HG02938 (cell line): ENCODE data around the gene PTGS1.

ENCODE experiments used
- ATAC-seq: cut with Tn5 transposase; IDR thresholded peaks from one replicate; pipeline ENCODE4 v1.9.1; 2021; ENCODE audit warnings: mild to moderate bottlenecking, moderate library complexity; ENCODE audit not compliant: unreplicated experiment

Gene PTGS1

DNA sequence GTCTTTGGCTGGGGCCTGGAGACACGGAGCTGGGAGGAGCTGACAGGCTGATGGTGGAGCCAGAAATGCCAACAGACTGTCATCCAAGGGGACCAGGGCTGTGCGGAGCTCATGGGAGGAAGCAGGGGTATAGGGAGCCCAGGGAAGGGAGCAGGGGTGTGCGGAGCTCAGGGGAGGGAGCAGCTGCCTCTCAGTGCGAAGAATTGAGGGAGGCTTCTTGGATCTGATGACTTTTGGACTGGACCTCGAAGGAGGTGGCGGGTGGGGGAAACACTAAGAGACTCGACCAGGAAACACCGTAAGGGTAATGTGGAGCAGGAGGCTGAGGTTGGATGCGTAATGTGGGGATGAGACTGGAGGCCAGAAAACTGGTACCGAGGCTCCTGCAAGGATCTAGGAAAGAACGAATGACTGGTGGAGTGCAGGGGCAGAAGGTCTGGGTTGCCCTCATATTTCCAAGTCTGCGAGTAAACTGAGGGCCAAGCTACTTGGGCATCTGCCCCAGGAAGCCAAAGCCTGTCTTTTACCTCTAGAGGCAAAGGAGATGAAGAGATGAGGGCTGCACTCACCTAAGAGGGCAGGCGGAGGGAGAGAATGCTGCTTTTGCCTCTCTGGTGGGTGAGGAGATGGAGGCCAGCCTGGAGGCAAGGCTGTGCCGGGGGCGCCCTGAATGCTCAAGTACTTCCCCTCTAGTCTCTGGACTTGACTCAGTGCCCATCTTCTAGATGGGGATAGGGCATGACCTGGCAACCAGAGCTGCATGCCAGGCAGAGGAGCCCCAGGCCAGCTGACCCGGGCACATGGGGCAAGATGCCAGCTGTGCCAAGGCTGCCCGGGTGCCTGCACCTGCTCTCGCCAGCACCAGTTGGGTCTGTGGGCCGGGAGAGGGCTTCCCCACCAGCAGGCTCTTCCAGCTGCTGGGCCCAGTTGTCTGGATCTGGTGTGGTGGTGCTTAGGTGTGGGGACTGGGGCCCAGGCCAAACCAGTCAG, 2.3 kb downstream of the PTGS1 start:
- no peak for ATAC-seq

DNA sequence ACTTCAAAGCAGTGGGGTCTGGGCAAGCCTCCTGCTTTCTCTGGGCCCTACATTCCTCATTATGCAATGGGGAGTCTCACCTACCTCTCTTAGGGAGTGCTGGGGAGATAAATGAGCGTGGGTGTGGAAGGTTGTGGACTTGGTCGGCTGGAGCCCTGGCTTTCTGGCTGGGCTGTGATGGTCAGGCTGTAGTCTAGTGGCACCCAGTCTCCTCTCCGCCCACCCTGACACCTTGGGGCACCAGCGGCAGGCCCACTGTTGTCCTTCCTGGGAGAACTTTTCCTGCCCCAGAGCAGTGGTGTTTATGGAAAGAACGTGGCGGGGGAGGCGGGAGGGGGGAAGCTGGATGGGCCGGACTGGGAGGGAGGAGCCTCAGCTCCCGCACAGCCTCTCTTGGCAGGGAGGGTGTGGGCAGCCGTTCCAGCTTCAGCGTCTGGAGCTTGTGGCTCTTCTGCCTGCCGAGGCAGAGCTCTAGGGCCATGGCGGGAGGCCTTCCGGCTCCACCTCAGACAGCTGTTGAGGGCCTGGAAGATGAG, 4.1 kb downstream of the PTGS1 start:
- ATAC-seq = no peak

DNA sequence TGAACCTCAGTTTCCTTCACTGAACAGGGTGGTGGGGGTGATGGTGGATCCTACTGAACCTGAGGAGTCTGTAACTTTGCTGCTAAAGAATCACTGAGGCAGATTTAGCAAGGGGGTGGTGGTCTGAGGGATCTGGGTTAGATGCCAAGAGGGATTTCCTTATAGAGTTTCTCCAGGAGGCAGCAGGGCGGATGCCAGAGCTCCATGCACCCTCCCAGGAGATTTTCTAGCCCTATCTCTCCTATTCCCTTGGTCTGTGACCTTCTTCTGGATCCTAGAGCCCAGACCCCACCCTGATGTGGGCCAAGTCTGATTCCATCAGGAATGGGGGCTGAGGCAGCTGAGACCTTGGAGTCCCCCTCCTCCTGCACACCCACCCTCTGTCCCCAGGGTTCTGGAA, 6.0 kb downstream of the PTGS1 start:
- ATAC-seq = no peak

DNA sequence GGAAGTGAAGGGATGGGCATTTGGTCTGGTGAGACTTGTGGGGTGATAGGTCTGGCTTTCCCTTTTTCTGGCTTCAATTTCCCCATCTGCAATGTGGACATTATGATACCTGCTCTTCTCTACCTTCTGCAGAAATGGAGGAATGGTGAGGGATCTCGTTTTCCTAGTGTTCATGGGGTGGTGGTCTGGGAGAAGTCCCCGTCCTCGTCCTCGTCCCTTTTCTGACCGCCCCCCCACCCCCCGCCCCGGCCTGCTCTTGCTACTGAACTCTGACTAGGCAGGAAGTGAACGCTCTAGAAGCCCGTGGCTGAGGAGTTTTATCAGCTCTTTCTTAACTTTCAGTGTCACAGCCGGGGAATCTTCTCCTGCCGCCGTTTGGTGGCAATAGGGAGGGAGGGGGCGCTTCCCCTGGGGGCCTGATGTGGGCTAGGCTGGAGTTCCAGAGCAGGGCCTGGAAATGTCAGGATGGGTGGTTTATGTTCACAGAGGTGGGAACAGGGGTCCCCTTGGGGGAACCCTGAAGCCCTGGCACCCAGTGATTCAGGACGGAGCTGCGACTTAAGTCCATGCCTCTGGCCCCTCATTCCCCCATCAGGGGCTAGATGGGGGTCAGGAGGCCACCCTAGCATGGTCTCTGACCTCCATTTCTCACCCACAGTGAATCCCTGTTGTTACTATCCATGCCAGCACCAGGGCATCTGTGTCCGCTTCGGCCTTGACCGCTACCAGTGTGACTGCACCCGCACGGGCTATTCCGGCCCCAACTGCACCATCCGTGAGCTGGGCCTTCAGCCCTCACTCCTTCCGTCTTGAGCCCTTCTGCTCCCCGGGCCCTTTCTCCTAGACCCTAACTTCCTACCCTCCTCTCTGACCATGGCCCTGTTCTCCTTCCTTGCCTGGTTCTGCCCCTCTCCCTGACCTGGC, 6.7 kb downstream of the PTGS1 start:
- ATAC-seq = no peak

DNA sequence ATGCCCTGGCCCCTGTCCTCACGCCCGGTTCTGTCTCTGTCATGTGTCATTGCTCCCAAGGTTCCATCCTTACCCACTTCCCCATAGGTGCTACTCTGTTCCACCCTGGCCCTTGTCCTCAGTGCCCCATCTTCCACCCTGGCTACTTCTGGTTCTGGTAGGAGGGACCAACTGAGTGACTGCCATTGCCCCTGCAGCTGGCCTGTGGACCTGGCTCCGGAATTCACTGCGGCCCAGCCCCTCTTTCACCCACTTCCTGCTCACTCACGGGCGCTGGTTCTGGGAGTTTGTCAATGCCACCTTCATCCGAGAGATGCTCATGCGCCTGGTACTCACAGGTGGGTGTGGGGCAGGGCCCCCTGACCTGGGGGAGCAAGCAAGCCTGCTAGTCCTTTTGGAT, 7.4 kb downstream of the PTGS1 start:
- no peak for ATAC-seq

DNA sequence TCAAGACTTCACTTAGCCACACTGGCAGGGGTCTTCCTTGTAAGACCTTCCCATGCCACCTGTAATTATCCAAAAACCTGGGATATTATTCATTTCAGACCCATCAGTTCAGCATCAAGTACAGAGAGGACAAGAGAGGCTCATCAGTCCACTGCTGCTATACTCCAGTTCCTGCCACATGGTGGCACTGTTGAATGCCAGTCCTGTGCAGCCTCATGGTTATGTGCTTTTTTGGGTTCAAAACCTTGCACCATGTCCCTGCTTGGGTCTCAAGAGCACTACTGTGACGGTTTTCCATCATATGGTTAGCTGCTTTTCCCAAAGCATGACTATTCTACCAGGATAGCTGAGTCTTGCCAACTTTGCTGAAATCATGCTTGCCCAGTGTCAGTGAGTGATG, 8.5 kb downstream of the PTGS1 start:
- no peak for ATAC-seq

GRCh38 chr9:122380293-122380692, 9.5 kb downstream of the PTGS1 start:
- ATAC-seq = no peak

GRCh38 chr9:122381206-122381950, 10.6 kb downstream of the PTGS1 start:
- no peak for ATAC-seq

DNA sequence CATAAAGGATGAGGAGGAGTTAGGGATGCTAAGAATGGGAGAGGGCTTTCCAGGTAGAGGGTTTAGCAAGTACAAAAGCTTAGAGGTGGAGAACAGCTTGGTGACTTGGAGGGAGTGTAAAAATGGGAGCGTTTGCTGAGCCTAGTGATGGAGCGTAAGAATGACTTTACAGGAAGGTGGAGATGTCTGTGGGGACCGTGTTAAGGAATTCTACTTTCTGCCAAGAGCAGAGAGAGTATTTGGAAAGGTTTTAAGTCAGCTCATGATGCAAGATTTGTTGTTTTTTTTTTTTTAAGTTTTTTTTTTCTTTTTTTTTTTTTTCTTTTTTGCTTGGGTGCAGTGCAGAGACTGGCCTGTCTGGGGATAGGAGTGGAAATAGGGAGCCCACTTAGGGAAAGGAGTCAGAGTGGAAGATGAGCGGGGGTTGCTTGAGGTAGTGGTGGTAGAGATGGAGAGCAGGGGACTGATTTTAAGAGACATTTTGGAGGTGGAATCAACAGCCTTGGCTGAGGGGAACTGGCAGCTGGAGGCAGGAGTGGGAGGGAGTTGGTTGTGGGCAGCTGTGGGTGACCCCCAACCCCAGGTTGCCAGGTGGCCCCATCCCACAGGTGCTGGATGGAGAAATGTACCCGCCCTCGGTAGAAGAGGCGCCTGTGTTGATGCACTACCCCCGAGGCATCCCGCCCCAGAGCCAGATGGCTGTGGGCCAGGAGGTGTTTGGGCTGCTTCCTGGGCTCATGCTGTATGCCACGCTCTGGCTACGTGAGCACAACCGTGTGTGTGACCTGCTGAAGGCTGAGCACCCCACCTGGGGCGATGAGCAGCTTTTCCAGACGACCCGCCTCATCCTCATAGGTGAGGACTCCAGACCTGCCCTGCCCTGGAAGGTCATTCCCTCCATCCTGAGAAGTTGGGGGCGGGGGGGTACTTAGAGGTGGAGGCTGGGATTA, 12.4 kb downstream of the PTGS1 start:
- no peak for ATAC-seq

- ATAC-seq = no peak
These were observed 13.2 kb downstream of the PTGS1 start for GRCh38 chr9:122383992-122384461.

DNA sequence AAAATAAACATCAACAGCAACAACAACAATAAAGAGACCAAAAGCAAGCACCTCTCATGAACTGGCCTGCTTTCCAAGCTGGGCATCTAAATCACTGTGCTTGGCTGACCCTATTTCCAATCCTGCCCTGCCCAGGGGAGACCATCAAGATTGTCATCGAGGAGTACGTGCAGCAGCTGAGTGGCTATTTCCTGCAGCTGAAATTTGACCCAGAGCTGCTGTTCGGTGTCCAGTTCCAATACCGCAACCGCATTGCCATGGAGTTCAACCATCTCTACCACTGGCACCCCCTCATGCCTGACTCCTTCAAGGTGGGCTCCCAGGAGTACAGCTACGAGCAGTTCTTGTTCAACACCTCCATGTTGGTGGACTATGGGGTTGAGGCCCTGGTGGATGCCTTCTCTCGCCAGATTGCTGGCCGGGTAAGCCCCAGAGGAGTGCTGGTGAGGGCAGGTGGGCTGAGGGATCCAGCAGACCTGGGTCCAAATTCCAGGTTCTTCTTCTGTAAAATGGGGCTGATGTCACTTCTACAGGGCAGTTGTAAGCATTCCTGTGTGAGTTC, 15.6 kb downstream of the PTGS1 start:
- ATAC-seq = no peak

- ATAC-seq = no peak
These were observed 16.7 kb downstream of the PTGS1 start for GRCh38 chr9:122387536-122387935.

DNA sequence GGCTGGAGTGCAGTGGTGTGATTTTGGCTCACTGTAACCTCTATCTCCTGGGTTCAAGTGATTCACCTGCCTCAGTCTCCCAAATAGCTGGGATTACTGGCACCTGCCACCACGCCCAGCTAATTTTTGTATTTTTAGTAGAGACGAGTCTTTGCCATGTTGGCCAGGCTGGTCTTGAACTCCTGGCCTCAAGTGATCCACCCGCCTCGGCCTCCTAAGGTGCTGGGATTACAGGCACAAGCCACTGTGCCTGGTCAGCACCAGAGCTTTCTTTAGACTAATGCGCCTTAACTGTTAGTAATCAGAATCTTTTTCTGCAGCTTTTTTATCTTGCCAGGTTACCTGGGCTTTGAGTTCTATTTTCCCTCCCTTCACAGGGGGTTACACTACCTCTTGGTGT, 18.4 kb downstream of the PTGS1 start:
- no peak for ATAC-seq

- ATAC-seq = peak; percentile 57
These were observed 19.1 kb downstream of the PTGS1 start for GRCh38 chr9:122389799-122390481.

DNA sequence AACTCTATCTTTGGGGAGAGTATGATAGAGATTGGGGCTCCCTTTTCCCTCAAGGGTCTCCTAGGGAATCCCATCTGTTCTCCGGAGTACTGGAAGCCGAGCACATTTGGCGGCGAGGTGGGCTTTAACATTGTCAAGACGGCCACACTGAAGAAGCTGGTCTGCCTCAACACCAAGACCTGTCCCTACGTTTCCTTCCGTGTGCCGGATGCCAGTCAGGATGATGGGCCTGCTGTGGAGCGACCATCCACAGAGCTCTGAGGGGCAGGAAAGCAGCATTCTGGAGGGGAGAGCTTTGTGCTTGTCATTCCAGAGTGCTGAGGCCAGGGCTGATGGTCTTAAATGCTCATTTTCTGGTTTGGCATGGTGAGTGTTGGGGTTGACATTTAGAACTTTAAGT, 21.5 kb downstream of the PTGS1 start:
- no peak for ATAC-seq

DNA sequence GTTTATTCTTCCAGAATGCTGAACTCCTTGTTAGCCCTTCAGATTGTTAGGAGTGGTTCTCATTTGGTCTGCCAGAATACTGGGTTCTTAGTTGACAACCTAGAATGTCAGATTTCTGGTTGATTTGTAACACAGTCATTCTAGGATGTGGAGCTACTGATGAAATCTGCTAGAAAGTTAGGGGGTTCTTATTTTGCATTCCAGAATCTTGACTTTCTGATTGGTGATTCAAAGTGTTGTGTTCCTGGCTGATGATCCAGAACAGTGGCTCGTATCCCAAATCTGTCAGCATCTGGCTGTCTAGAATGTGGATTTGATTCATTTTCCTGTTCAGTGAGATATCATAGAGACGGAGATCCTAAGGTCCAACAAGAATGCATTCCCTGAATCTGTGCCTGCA, 21.9 kb downstream of the PTGS1 start:
- ATAC-seq = no peak

GRCh38 chr9:122393284-122393983, 22.6 kb downstream of the PTGS1 start:
- ATAC-seq = no peak
